GM18520 (cell line): ENCODE data around the gene ZKSCAN7.
"Not testable (repeated sequence)": the region's sequence is repeated elsewhere in the genome, so short reads cannot be mapped to it uniquely, and the experiment has no call there.

Source experiments
- ATAC-seq: cut with Tn5 transposase; IDR thresholded peaks from one replicate; pipeline ENCODE4 v1.9.1; 2021; ENCODE audit not compliant: unreplicated experiment

ZKSCAN7 gene

DNA sequence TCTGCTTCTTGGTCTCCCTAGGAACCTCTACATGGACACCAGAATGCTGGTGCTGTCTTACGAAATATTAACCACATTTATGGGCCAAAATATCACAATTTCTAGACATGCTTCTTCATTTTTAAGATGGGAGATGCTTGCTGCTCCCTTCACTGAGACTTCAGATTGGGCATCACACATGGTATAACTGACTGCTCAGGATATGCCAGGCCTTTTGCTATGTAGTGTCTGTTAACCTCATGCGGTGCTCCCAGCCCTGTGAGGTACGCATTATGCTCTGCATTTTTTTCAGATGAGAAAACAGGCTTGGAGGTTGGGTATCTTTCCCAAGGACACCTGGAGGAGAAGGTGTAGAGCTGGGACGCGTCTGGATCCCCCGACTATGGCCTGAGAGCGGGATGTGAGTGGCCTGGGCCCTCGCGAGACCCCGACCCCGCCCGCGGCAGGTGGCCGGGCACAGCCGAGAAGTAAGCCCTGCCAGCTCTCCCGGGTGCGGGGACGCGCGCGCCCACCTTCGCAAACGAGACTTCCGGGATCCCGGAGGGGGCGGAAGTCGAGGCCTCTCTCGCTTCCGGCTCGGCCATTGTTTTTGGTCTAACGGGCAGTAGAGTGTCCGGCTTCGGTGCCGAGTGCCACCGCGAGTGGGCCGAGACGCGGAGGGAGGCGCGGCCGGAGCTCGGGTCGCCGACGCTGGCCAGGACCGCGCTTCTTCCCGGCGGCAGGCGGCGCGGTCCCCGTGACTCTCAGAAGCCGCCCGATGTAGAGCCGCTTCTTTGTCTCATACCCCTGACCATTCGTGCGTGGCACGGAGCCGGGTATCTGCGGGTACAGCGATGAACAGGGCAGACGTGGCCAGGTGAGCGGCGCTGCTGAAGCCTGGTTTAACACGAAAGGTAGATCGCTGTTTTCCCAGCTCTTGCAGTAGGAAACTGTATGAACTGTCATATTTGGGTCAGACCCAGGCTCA, at the start of gene ZKSCAN7:
Gene ZKSCAN7, plus strand, starts transcription at position 568 of the 967 bp plus-strand sequence. CDS start 1,855 bp downstream, outside the sequence.
- no peak for ATAC-seq

DNA sequence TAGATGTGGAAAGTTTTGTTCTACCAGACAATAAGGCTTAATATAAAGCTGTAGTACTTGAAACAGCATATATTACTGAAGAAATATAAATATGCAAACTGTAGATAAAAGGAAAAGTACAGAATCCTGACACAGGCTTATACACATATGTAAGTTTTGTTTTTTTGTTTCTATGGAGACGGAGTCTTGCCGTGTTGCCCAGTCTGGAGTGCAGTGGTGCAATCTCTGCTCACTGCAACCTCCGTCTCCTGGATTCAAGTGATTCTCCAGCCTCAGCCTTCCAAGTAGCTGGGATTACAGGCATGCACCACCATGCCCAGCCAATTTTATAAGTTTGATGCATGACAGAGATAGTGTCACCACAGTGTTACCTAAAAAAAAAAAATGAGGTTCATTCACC, 48.4 kb upstream of the ZKSCAN7 start:
- no peak for ATAC-seq

DNA sequence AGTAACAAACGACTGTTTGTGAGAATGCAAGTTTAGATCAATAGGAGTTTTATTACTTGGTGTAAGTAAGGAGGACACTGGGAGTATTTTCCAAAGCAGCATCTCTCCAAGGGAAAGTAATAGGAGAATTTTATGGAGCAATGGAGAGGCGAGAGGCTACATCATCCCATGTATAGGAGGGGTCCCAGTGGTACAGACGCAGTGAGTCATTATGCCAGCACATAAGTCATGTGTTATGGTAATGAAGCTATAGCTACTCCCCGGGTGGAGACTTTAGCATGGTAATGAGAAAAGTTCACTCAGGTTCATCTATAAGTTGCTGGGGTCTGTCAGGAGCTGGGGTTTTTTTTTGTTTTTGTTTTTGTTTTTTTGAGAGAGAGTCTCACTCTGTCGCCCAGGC, 48.0 kb upstream of the ZKSCAN7 start:
- no peak for ATAC-seq

DNA sequence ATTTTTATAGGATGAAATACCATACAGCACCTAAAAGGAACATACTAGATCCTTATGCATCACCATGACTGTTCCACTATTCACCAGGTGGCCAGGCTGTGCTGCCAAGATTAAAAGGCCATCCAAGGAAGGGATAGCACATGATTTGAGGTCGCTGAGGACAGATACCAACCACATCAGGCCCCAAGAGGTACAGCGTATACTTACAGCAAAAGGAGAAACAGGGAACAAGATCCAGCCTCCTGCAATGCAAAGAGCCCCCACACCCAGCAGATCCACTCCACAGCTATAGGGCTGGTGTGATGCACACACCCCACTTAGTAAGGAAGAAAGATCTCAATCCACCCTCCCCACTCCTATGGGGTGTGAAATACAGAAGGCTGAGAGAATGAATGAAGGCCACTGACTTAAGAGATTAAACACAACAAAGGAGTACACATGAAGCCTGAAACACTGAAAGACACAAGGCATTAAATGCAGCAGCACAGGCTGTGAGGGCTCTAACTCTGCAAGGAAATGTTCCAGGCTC, 45.5 kb upstream of the ZKSCAN7 start:
- ATAC-seq, result no peak

DNA sequence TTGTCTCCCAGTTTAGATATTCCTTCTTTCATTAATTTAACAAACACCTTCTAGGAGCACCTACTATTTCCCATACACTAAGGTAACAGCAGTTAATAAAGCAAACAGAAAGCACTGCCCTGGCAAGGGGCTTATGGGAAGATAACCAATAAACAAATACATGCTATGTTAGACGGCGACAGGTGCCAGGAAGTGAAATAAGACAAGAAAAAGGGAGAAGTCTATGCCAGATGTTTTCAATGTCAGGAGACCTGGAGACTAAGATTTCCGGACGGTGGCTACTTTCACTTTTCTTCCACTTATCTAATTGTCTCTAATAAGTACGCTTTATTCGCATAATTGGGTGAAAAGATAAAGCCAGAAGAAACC, 45.0 kb upstream of the ZKSCAN7 start:
- ATAC-seq, result peak; percentile 23

DNA sequence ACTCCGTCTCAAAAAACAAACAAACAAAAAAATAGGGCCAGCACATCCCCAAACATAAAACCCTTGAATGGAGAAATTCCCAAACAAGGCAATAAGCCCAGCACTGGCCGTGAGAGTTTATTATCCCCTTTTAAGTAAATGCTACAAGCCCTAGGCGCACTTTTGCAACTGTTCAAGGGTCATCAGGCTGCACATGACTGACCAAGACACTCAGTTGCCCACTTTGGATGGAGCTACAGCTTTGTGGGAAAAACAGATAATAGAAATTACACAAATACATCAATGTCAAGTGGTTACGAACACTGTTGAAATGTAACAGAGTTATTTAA, 43.8 kb upstream of the ZKSCAN7 start:
- no peak for ATAC-seq

- no peak for ATAC-seq
These were observed 41.5 kb upstream of the ZKSCAN7 start for GRCh38 chr3:44513513-44513912.

DNA sequence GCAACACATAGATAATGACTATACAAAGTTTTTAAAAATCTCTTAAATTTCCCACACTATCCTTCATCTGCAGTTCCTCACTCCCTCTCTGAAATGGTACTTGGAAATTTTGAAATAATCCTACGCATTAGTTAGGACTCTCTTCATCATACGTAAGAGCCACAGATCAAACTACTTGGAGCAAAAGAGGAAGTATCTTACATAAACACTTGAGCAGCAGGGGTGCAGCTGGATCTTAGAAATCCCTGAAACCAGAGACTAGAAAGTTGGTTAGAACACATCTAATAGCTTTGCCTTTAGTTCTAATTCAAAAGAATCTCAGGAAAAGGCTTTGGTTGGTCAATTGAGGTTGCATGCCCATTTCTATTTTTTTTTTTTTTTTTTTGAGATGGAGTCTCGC, 38.8 kb upstream of the ZKSCAN7 start:
- no peak for ATAC-seq

DNA sequence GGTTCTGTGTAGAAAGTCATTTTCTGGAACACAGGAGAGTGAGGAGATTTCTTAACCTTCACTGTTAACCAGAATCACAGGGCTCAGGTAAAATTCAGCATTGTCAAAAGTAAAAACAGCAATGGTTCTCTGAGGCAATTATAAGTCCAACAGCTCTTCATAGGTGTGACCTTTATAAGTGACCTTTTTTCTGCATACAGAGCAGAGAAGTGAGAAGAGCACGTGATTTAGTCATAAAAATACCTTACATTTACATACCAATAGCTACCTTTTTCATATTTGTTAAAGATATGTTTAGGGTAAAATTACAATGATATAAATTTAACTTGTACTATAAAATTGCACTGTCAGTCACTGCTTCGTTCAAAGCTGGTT, 36.2 kb upstream of the ZKSCAN7 start:
- no peak for ATAC-seq

DNA sequence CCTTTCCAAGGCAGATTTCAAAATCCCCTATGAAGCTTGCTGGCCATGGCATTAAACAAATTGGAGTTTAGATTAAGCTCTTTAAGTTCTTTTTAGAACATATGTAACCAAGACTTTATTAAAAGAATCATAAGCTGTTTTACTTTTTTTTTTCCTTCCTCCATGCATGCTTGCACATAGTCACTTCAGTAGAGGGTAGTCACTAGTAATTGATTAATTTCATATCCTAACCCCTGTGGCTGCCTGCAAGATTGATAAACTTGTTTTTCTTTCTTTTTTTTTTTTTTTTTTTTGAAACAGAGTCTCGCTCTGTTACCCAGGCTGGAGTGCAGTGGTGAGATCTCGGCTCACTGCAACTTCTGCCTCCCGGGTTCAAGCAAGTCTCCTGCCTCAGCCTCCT, 33.3 kb upstream of the ZKSCAN7 start:
- no peak for ATAC-seq

DNA sequence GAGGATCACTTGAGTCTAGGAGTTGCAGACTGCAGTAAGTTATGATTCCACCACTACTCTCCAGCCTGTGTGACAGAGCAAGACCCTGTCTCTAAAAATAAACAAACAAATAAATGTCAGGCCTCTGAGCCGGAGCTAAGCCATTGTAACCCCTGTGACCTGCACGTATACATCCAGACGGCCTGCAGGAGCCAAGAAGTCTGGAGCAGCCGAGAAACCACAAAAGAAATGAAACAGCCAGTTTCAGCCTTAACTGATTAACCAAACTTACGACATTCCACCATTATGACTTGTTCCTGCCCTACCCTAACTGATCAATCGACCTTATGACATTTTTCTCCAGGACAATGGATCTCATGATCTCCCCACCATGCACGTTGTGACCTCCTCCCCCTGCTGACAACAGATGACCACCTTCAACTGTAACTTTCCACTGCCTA, 32.5 kb upstream of the ZKSCAN7 start:
- no peak for ATAC-seq

- ATAC-seq, result no peak
These were observed 29.9 kb upstream of the ZKSCAN7 start for GRCh38 chr3:44525060-44525459.

DNA sequence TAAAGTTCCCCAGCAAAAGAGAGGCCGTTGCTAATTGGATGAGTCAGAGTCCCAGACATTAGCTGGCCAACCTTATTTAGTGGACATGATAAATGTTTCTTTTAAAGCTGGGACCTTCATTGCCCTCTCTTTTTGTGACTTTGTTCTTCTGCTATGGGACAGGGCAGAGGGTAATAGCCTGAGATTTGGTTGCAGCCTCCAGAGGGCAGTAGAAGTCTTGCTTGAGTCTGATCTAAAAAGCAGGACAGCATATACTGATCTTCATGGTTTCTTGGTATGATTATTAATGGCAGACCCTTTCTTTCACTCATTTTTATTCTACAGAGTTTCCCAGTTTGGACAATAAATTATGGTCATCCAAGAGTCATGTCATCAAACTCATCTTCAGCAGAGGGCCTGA, 25.1 kb upstream of the ZKSCAN7 start:
- ATAC-seq, result no peak

DNA sequence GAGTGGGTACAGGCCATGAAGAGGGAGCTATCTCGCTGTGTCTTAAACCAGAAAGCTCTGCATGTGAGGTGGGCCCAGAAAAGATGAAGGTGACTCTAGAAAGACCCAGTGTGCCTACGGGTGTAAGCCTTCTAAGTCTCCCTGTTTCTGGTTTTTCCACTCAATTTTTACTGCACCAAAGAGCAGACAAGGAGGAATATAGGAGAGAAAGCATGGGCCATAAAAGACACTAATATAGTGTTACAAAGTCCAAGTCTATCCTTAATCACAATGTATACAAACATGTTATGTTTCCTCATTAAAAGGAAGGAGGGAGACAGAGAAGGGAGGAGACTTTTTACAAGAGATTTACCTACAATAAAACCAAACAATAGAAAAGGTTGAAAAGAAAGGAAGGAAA, 24.1 kb upstream of the ZKSCAN7 start:
- ATAC-seq, result no peak

DNA sequence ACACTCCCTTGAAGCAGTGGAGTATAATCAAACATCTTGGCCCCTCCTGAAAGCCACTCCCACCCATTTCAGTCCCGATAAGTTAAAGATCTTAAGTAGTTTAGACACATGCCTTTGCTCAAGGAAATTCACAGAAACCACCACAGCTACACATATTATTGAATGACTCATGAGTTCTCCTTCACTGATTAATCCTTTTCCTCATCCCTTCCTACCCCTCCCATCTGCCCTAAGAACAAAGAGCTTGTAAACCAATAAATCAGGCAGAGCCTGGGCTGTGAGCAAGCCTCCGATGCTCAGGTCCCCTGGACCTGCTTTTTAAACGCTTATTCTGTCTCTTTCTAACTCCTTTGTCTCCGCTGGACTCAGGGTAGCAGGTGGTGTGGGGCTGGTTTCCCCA, 20.3 kb upstream of the ZKSCAN7 start:
- not testable (repeated sequence) for ATAC-seq

DNA sequence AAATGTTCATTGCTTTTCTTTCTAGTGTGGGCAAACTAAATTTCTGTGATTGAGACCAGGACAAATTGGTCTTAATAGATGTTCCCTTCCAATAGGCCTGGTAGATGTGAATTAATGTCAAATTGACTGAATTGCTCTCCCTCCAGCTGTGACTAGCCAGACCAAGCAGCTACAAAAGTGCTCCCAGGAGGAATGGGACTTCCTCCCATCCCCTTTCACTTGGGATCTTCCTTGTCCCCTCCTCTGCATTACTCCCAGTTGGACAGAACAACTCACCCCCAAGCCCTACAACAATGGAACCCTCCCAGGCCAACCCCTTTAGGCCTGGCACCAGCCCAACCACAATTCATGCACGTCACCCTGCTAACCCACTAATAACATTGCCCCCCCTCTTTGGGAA, 19.6 kb upstream of the ZKSCAN7 start:
- ATAC-seq, result no peak

- ATAC-seq, result not testable (repeated sequence)
These were observed 10.2 kb upstream of the ZKSCAN7 start for GRCh38 chr3:44544811-44545210.

DNA sequence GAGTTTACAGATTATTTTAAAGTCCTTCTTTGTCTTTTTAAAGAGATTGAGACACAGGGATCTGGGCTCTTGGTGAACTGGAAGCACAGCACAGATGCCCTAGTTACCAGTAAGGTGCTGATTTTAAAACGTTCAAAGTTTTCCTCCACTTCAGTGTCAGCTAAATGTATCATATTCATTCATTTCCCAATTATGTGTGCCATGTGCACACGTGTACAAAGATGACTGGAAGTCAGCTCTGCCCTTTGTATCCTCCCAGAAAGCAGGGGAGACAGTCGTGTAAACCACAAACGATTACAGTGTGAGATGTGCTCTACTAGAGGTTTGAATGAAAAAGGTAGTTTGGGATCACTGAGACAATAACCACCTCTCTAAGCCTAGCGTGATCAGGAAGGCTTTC, 730 bp downstream of the ZKSCAN7 start:
- no peak for ATAC-seq

DNA sequence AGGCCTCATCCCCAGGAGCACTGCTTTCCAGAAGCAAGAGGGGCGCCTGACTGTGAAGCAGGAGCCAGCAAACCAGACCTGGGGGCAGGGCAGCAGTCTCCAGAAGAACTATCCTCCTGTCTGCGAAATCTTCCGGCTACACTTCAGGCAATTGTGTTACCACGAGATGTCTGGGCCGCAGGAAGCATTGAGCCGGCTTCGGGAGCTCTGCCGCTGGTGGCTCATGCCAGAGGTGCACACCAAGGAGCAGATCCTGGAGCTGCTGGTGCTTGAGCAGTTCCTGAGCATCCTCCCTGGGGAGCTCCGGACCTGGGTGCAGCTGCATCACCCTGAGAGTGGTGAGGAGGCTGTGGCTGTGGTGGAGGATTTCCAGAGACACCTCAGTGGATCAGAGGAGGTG, 2.1 kb downstream of the ZKSCAN7 start:
- ATAC-seq, result no peak

GRCh38 chr3:44561076-44561475, 6.1 kb downstream of the ZKSCAN7 start:
- ATAC-seq, result no peak

GRCh38 chr3:44562147-44562546, 7.2 kb downstream of the ZKSCAN7 start:
- no peak for ATAC-seq

GRCh38 chr3:44568561-44568960, 13.6 kb downstream of the ZKSCAN7 start:
- ATAC-seq, result no peak

DNA sequence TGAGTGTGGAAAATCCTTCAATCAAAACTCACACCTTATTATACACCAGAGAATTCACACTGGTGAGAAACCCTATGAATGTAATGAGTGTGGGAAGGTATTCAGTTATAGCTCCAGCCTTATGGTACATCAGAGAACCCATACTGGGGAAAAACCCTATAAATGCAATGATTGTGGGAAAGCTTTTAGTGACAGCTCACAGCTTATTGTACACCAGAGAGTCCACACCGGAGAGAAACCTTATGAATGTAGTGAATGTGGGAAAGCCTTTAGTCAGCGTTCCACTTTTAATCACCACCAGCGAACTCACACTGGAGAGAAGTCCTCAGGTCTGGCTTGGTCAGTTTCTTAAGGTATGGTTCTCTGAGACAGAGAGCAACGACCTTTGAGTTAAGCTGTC, 16.0 kb downstream of the ZKSCAN7 start:
- ATAC-seq, result no peak
